Activated CD8-positive, alpha-beta T cell treated with anti-CD3 and anti-CD28 coated beads for 36 hours (primary cell): ENCODE measurements around the gene TGFB1. TPM values are rescaled to one million over a fixed set of nuclear protein-coding genes. Genes with fewer than 3 reads are reported as not detected.

Source experiments
- ATAC-seq: fragments of 200-7000 bp; cut with Tn5 transposase; one replicate; pipeline ENCODE4 v1.10.0; 2021; ENCODE audit warnings: mild to moderate bottlenecking, moderate library complexity
- CTCF ChIA-PET: fragments of 350-600 bp; sonication (Branson Sonifier 250); formaldehyde crosslinking; loops from one replicate; lab custom pipeline; 2021; ENCODE audit warnings: antibody characterized with exemption; lab: Charles Lee
- POLR2A ChIA-PET: fragments of 350-600 bp; sonication (Branson Sonifier 250); formaldehyde crosslinking; loops from one replicate; lab custom pipeline; 2021; ENCODE audit warnings: antibody characterized with exemption; lab: Charles Lee
- DNase-seq: peaks from one replicate; pipeline ENCODE4 v3.0.0-alpha.2; 2020
- H3K27ac Mint-ChIP-seq: one replicate; pipeline ENCODE4 v1.8.0; 2021; ENCODE audit warnings: mild to moderate bottlenecking, mixed read lengths
- H3K27me3 Mint-ChIP-seq: one replicate; pipeline ENCODE4 v1.8.0; 2021; ENCODE audit warnings: mixed read lengths
- H3K36me3 Mint-ChIP-seq: one replicate; pipeline ENCODE4 v1.8.0; 2021; ENCODE audit warnings: low read depth, mixed read lengths
- H3K4me1 Mint-ChIP-seq: one replicate; pipeline ENCODE4 v1.8.0; 2021; ENCODE audit warnings: low read depth, mixed read lengths
- H3K4me3 Mint-ChIP-seq: one replicate; pipeline ENCODE4 v1.8.0; 2021; ENCODE audit warnings: mild to moderate bottlenecking, moderate library complexity, mixed read lengths
- H3K9me3 Mint-ChIP-seq: one replicate; pipeline ENCODE4 v1.8.0; 2021; ENCODE audit warnings: mixed read lengths
- CTCF ChIP-seq: fragments of 200-600 bp; IDR thresholded peaks from one replicate; pipeline ENCODE4 v1.8.0; 2022; ENCODE audit warnings: antibody characterized with exemption, mild to moderate bottlenecking
- intact Hi-C: fragments of 100-400 bp; cut with micrococcal nuclease; formaldehyde crosslinking; loops from one replicate; pipeline ENCODE4 v1.10.0; 2022
- total RNA-seq, 2 experiments: library from RNA; stranded (reverse); gene quantifications; one replicate each; pipeline ENCODE4 v1.2.3, GENCODE V29; 2021

TGFB1 gene
- total RNA-seq, 2 experiments from 2014 or later: 112 to 123 TPM

DNA sequence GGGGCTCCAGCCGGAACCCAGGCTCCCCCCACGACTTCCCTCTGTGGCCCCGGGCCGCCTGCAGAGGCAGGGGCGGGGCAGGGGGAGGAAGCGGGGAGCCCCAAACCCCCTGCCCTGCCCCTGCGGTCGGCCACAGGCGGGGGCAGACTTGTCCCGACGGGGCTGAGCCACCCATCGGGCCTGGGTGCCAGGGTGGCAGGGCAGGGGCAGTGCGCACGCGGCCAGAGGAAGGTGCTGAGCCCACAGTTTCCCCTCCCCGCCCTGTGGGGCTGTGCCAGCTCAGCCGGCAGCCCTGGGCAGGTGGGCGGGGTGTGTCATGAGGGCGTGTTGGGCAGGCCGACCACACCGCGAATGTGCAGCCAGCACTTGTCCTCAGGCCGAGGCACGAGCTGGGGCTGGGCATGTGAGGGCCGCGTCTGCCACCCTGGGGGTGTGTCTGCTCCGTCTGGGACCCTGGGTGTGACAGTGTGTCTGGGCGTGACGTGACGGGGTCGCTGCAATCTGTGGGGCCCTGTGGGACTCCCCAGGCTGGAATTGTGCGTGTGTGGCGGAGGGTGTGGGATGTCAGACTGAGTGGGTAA, 26.1 kb downstream of the TGFB1 start:
- H3K36me3 Mint-ChIP-seq: peaks cover 52% of the 10 kb centered on the region
- POLR2A ChIA-PET: interaction anchor here (0.7 to 4.1 kb wide), 10 partner anchors 8 to 64 kb away, joined by 3 to 29 read pairs (median 4); partner anchors contain the start of genes CCDC97 and HNRNPUL1
- H3K4me3 Mint-ChIP-seq: peak overlapping the region; percentile 65
- DNase-seq (peak; percentile 94), ATAC-seq (peak; percentile 73)
- no peak for TF ChIP-seq CTCF
- H3K27ac Mint-ChIP-seq: peak overlapping the region; percentile 96
- CTCF ChIA-PET: interaction anchor here (1.0 to 1.7 kb wide), 4 partner anchors 19 to 64 kb away, joined by 3 to 7 read pairs (median 6); partner anchors contain the start of gene HNRNPUL1
- intact Hi-C loops: no loop called here
- peaks cover 68% of the 10 kb centered on the region for H3K4me1 Mint-ChIP-seq
- H3K27me3 Mint-ChIP-seq: no peaks in the 10 kb centered on the region
- no peaks in the 10 kb centered on the region for H3K9me3 Mint-ChIP-seq

DNA sequence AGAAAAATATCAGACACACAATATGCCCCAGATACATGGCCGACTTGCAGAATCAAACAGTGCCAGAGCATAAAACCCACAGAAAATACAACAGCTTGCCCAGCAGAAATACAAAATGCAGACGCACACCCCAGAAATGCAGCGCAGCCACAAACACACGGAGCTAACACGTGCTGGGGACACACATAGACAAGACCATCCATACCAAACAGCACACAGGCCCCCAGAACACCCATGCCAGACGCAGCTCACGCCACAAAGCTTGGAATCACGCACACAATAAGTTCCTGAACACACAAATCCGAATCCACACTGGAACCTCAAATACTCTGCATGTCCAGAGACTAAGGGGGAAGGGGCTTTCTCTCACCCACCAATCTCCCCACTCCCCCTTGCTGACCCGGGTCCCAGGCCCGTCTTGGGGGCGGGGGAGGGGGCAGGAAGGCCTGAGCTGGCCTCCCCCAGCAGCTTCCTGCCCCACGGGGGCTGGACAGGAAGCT, 26.6 kb downstream of the TGFB1 start:
- TF ChIP-seq CTCF: no peak
- ChIA-PET CTCF (interaction anchor here (1.0 to 1.7 kb wide), 4 partner anchors 18 to 63 kb away, joined by 3 to 7 read pairs (median 6); partner anchors contain the start of gene HNRNPUL1), POLR2A (interaction anchor here (0.6 to 4.1 kb wide), 9 partner anchors 9 to 563 kb away, joined by 3 to 29 read pairs (median 4); partner anchors contain the start of gene CCDC97)
- Mint-ChIP-seq H3K4me1 (peaks cover 67% of the 10 kb centered on the region), H3K4me3 (peak overlapping the region; percentile 66), H3K36me3 (peaks cover 51% of the 10 kb centered on the region), H3K9me3 (no peaks in the 10 kb centered on the region), H3K27ac (peak overlapping the region; percentile 91), H3K27me3 (no peaks in the 10 kb centered on the region)
- DNase-seq: peak; percentile 36
- intact Hi-C loops: no loop called here
- no peak for ATAC-seq

DNA sequence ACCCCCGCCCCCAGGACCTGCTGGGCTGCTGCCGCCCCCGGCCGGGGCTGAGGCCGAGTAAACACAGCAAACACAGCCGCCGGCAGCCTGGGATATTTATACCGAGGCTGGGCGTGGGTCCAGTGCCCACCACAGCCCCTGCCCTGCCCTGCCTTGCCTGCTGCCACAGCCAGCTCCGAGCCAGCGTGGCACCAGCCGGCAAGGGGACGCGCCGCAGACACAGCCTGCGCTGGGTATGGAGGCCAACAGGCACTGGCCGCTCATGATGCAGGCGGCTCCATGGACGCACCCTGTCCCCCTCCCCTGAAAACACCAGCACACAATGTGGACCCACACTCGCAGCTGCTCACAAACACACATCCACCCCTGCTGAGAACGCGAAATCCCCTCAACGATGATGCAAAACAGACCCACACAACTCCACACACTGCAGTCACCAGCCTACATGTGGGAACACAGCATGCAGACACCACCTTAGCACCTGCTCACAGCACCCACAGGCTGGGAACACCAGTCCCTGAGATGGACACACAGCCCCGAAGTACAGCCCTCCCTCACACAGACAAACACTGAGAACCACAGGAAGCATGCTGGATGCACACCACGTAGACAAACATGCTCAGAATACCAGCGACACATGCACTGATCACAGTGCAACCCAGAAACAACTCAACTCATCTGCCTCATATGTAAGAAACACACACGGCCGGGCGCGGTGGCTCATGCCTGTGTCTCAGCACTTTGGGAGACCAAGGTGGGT, 27.6 kb downstream of the TGFB1 start:
- ChIA-PET POLR2A (interaction anchor here (1.2 to 4.1 kb wide), 6 partner anchors 9 to 61 kb away, joined by 4 to 29 read pairs (median 6); partner anchors contain the start of gene CCDC97), CTCF (interaction anchor here (1.7 kb wide), 1 partner anchor 26 kb away, joined by 7 read pairs; no protein-coding TSS in a partner anchor)
- intact Hi-C loops: no loop called here
- peaks cover 67% of the 10 kb centered on the region for H3K4me1 Mint-ChIP-seq
- DNase-seq (peak; percentile 58), ATAC-seq (no peak)
- H3K27ac Mint-ChIP-seq: peak overlapping the region; percentile 91
- H3K9me3 Mint-ChIP-seq: no peaks in the 10 kb centered on the region
- H3K27me3 Mint-ChIP-seq: no peaks in the 10 kb centered on the region
- H3K36me3 Mint-ChIP-seq: peaks cover 50% of the 10 kb centered on the region
- H3K4me3 Mint-ChIP-seq: peak overlapping the region; percentile 66
- no peak for TF ChIP-seq CTCF

DNA sequence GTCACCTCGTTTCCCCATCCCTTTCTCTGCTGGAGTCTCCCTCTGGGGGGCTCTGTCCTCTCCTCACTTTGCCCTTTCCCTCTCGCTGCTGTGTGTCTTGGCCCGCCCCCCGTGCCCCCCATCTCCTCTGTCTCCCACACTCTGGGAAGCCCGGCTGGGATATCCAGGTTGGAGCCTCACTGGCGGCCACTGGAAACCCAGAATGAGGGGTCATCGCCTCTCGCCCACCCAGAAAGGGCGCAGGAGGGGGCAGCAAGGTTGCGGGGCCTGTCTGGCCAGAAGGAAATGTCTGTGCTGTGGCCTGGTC, 28.1 kb downstream of the TGFB1 start:
- no peak for TF ChIP-seq CTCF
- ATAC-seq: no peak
- H3K27me3 Mint-ChIP-seq: no peaks in the 10 kb centered on the region
- ChIA-PET CTCF (interaction anchor here (0.7 kb wide), 1 partner anchor 27 kb away, joined by 3 read pairs; no protein-coding TSS in a partner anchor), POLR2A (interaction anchor here (1.6 to 4.1 kb wide), 4 partner anchors 9 to 24 kb away, joined by 4 to 29 read pairs (median 10); partner anchors contain the start of gene CCDC97)
- H3K36me3 Mint-ChIP-seq: peaks cover 50% of the 10 kb centered on the region
- intact Hi-C loops: no loop called here
- no peak overlapping the region for H3K4me3 Mint-ChIP-seq
- no peaks in the 10 kb centered on the region for H3K9me3 Mint-ChIP-seq
- H3K27ac Mint-ChIP-seq: peak overlapping the region; percentile 80
- no peak for DNase-seq
- H3K4me1 Mint-ChIP-seq: peaks cover 68% of the 10 kb centered on the region
